T-helper 22 cell (primary cell): ENCODE results near the gene GCAT.
A peak's percentile ranks its signal among the peaks of the same experiment; 100 is the strongest.
"Not testable (repeated sequence)": the region's sequence is repeated elsewhere in the genome, so short reads cannot be mapped to it uniquely, and the experiment has no call there.

ENCODE experiments used
- DNase-seq: peaks from one replicate; pipeline ENCODE4 v3.0.0-alpha.2; 2020; ENCODE audit warnings: low read depth

Gene GCAT

GRCh38 chr22:37782340-37783168, 25.2 kb upstream of the GCAT start:
- no peak for DNase-seq

GRCh38 chr22:37784829-37785495, 22.8 kb upstream of the GCAT start:
- DNase-seq: no peak

GRCh38 chr22:37790234-37790633, 17.5 kb upstream of the GCAT start:
- DNase-seq: no peak

- DNase-seq: no peak
Observed at GRCh38 chr22:37792494-37792893, 15.2 kb upstream of the GCAT start.

GRCh38 chr22:37794376-37794775, 13.4 kb upstream of the GCAT start:
- no peak for DNase-seq

GRCh38 chr22:37796079-37796478, 11.7 kb upstream of the GCAT start:
- no peak for DNase-seq

GRCh38 chr22:37797259-37797658, 10.5 kb upstream of the GCAT start:
- not testable (repeated sequence) for DNase-seq

- DNase-seq: no peak
Observed at GRCh38 chr22:37797874-37798500, 9.7 kb upstream of the GCAT start.

- not testable (repeated sequence) for DNase-seq
Observed at GRCh38 chr22:37799979-37800378, 7.8 kb upstream of the GCAT start.

- no peak for DNase-seq
Observed at GRCh38 chr22:37801946-37802309, 5.8 kb upstream of the GCAT start.

GRCh38 chr22:37802310-37803194, 5.2 kb upstream of the GCAT start:
- no peak for DNase-seq

GRCh38 chr22:37803195-37803638, 4.5 kb upstream of the GCAT start:
- DNase-seq: no peak

GRCh38 chr22:37803639-37804351, 3.9 kb upstream of the GCAT start:
- no peak for DNase-seq

- DNase-seq: no peak
Observed at GRCh38 chr22:37804352-37804880, 3.3 kb upstream of the GCAT start.

- DNase-seq: peak; percentile 24
Observed at GRCh38 chr22:37804881-37805809, 2.6 kb upstream of the GCAT start.

- DNase-seq: no peak
Observed at GRCh38 chr22:37805810-37806277, 1.9 kb upstream of the GCAT start.

- no peak for DNase-seq
Observed at GRCh38 chr22:37806409-37807333, 1.1 kb upstream of the GCAT start.

- DNase-seq: no peak
Observed at GRCh38 chr22:37808294-37808657, 542 bp downstream of the GCAT start.
